ENCODE data around the gene HKDC1.
"Not testable (repeated sequence)": the region's sequence is repeated elsewhere in the genome, so short reads cannot be mapped to it uniquely, and the experiment has no call there.

The HKDC1 gene

GRCh38 chr10:69242852-69243212 is 22.7 kb downstream of the HKDC1 start:
- no peak for DNase-seq

- no peak for DNase-seq
Observed at GRCh38 chr10:69243817-69244216, 23.7 kb downstream of the HKDC1 start.

GRCh38 chr10:69246036-69246435 is 25.9 kb downstream of the HKDC1 start:
- DNase-seq: no peak

GRCh38 chr10:69246581-69247312 is 26.6 kb downstream of the HKDC1 start:
- DNase-seq: no peak

- no peak for DNase-seq
Observed at GRCh38 chr10:69247313-69247710, 27.2 kb downstream of the HKDC1 start.

GRCh38 chr10:69248117-69248730 is 28.1 kb downstream of the HKDC1 start:
- DNase-seq: no peak

GRCh38 chr10:69250041-69250440 is 29.9 kb downstream of the HKDC1 start:
- DNase-seq: no peak

- DNase-seq: not testable (repeated sequence)
Observed at GRCh38 chr10:69251417-69251816, 31.3 kb downstream of the HKDC1 start.

- DNase-seq: no peak
Observed at GRCh38 chr10:69253171-69253570, 33.0 kb downstream of the HKDC1 start.

GRCh38 chr10:69254877-69255276 is 34.7 kb downstream of the HKDC1 start:
- DNase-seq: no peak

- DNase-seq: no peak
Observed at GRCh38 chr10:69259547-69260243, 39.6 kb downstream of the HKDC1 start.

- DNase-seq: no peak
Observed at GRCh38 chr10:69261184-69261583, 41.1 kb downstream of the HKDC1 start.

GRCh38 chr10:69262292-69262751 is 42.2 kb downstream of the HKDC1 start:
- DNase-seq: no peak

- no peak for DNase-seq
Observed at GRCh38 chr10:69265521-69265920, 45.4 kb downstream of the HKDC1 start.

GRCh38 chr10:69268761-69269416 is 48.8 kb downstream of the HKDC1 start:
- DNase-seq: no peak

- no peak for DNase-seq
Observed at GRCh38 chr10:69269761-69270160, 49.6 kb downstream of the HKDC1 start.

GRCh38 chr10:69270990-69271389 is 50.9 kb downstream of the HKDC1 start:
- no peak for DNase-seq

GRCh38 chr10:69272624-69273023 is 52.5 kb downstream of the HKDC1 start:
- no peak for DNase-seq

- DNase-seq: no peak
Observed at GRCh38 chr10:69275444-69275843, 55.3 kb downstream of the HKDC1 start.

- DNase-seq: no peak
Observed at GRCh38 chr10:69276503-69276902, 56.4 kb downstream of the HKDC1 start.

- DNase-seq: no peak
Observed at GRCh38 chr10:69278446-69278963, 58.4 kb downstream of the HKDC1 start, which contains the start of gene HK1. Gene HK1 (plus strand): TSS chr10:69278496.

- no peak for DNase-seq
Observed at GRCh38 chr10:69279110-69279509, 59.0 kb downstream of the HKDC1 start.
